GM21367 (cell line): ENCODE results near the gene KLHL18.
"Not testable (repeated sequence)": the region's sequence is repeated elsewhere in the genome, so short reads cannot be mapped to it uniquely, and the experiment has no call there.

ENCODE experiments used
- ATAC-seq: cut with Tn5 transposase; IDR thresholded peaks from one replicate; pipeline ENCODE4 v1.9.1; 2021; ENCODE audit not compliant: unreplicated experiment

The KLHL18 gene

GRCh38 chr3:47273564-47273963 is 9.2 kb upstream of the KLHL18 start:
- ATAC-seq, result no peak

DNA sequence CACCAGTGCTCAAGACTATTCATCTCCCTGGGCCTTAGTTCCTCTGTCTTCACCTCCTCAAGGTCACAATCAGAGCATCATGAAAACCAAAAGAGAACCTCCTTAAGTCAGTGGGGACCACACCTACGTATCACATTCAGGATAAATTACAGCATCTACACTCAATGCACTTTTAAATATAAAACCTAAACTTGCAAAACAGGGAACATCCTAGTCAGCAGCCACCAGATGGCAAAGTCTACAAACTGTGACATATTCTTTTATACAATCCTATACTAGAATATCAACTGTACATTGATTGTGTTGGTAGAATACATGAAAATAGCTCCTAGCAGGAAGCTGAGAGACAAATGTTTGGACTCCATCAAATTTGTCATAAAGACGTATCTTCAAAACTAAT is 8.1 kb upstream of the KLHL18 start:
- ATAC-seq, result no peak

GRCh38 chr3:47276558-47276957 is 6.2 kb upstream of the KLHL18 start:
- no peak for ATAC-seq

GRCh38 chr3:47280519-47280918 is 2.2 kb upstream of the KLHL18 start:
- no peak for ATAC-seq

DNA sequence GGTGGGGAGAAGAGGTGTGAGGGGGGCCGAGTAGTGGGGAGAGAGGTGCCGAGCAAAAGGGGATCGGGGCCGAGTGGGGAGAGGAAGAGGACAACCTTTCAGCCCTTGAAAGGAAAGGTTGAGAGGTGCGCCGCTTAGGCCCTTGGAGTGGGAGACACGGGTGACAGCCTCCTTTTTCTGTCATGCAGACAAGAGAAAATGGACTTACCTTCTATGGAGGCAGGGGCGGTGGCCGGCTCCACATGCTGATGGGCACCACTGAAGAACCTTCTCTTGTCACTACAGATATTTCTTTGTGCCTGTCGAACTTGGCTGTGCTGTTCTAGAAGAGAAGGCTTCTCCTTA is 421 bp downstream of the KLHL18 start:
- no peak for ATAC-seq

DNA sequence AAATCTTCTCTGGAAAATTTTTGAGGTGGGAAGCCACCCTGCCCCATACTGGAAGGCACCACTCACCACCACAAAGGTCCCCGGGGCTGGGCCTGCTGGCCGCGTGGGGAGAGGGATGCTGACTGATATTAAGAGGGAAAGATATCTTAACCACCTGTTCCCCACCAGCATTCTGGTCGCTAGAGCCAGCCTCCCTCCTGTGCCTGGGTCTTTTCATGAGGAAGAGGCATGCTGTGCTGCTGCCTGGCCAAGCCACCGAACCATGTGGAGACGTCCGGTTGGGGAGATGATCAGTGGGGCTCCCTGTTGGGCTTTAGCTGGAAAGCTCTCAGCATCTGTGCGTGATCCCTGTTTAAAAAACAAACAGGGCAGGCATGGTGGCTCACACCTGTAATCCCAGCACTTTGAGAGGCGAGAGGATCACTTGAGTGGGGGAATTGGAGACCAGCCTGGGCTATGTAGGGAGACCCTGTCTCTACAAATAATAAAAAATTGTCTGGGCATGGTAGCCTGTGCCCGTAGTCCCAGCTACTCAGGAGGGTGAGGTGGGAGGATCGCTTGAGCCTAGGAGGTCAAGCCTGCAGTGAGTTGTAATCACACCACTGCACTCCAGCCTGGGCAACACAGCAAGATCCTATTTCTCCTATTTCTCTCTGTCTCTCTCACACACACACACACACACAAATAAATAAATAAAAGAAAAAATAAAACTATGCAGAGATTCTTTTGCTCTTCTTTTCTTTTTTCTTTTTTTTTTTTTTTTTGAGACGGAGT is 1.0 kb downstream of the KLHL18 start:
- ATAC-seq, result no peak

DNA sequence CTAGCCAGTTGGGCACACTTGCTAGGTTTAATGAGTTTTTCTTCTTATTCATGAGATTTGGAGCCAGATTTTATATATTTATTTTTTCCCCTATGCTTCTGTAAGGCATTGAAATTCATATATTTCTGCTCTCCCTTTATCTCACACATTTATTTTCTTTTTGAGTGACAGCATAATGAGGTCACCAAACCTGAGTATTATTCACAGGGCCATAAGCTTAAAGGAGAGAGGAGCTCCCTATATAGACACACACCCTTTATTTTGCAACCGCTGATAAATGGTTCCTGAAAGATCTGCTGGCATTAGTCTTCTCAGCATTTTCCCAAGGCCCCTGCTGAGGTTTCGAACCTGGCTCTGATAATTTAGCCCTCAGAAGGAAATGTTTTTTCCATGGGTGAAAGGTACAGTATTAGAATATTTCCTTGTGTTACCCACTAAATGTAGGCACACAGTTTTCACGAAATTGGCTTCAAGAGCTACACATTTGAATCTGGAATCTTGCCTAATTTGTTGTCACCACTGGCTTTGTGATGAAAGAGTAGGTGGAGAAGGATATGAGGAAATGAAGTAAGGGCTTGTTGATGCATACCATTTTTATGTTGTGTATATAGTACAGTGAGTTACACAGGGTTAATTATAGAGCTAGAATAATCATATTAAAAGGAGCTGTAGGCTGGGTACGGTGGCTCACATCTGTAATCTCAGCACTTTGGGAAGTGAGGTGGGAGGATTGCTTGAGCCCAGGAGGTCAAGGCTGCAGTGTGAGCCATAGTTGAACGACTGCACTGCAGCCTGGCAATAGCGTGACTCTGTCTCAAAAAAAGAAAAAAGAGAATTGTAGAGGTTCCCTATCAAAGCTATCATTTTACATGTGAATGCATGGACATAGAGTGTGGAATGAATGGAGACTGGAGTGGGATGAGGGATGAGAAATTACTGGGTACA is 6.5 kb downstream of the KLHL18 start:
- ATAC-seq, result no peak

- no peak for ATAC-seq
Measured at GRCh38 chr3:47291158-47291753, 8.5 kb downstream of the KLHL18 start.

GRCh38 chr3:47291754-47292420 is 9.1 kb downstream of the KLHL18 start:
- ATAC-seq, result not testable (repeated sequence)

- no peak for ATAC-seq
Measured at GRCh38 chr3:47293822-47294221, 11.1 kb downstream of the KLHL18 start.

GRCh38 chr3:47294392-47294791 is 11.6 kb downstream of the KLHL18 start:
- ATAC-seq, result no peak

DNA sequence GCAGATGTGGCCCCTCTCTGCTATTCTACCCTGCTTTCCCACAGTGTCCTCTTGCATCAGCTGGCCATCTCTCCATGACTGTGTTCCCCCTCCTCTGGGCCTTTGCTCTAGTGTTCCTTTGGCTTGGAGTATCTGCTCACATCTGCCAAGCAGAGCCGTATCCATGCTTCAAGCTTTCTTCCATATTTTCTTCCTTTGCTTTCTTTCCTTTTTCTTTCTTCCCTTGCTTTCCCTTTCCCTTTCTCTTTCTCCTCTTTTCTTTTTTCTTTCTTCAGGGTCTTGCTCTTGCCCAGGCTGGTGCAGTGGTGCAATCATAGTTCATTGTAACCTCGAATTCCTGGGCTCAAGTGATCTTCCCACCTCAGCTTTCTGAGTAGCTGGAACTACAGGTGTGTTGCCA is 12.6 kb downstream of the KLHL18 start:
- no peak for ATAC-seq

- no peak for ATAC-seq
Measured at GRCh38 chr3:47295976-47296375, 13.2 kb downstream of the KLHL18 start.

- no peak for ATAC-seq
Measured at GRCh38 chr3:47296562-47297302, 14.0 kb downstream of the KLHL18 start.

- ATAC-seq, result no peak
Measured at GRCh38 chr3:47298439-47298838, 15.7 kb downstream of the KLHL18 start.

DNA sequence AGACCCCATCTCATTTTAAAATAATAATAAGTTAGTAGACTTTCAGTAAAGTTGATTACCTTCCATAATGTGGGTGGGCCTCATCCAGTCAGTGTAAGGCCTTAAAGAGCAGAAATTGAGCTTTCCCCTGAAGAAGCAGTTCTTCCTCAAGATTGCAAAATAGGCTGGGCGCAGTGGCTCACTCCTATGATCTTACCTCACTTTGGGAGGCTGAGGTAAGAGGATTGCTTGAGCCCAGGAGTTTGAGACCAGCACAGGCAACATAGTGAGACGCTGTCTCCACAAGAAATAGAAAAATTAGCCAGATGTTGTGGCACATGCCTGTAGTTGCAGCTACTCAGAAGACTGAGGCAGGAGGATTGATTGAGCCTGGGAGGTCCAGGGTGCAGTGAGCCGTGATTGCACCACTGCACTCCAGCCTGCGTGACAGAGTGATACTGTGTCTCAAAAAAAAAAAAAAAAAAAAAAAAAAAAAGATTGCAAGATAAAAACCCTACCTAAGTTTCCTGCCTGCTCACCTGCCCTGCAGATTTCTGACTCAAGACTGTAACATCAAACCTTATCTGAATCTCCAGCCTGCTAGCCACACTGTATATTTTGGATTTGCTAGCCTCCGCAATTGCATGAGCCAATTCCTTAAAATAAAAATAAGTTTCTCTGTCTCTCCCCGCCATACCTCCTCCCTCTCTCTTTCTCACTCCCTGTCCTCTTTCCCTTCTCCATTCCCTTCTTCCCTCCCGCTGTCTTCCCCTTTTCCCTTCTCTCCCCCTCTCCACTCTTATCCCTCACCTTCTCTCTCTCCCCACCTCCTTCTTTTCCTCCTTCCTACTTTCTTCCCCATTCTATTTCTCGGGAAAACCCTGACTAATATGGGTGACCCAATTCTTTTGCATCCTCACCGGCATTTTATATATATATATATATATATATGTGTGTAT is 16.9 kb downstream of the KLHL18 start:
- ATAC-seq, result no peak

DNA sequence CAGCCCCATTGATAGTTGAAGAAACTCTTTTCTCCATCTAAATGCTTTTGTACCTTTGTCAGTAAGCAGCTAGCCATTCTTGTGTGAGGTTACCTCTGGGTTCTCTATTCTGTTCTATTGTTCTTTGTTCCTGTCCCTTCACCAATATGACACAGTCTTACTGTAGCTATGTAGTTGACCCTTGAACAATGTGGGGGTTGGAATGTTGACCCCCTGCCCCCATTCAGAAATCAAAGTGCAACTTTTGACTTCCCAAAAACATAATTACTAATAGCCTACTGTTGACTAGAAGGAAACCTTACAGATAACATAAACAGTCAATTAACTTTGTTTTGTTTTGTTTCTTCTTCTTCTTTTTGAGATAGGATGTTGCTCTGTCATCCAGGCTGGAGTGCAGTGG is 18.7 kb downstream of the KLHL18 start:
- no peak for ATAC-seq

GRCh38 chr3:47306022-47306421 is 23.3 kb downstream of the KLHL18 start:
- ATAC-seq, result no peak

DNA sequence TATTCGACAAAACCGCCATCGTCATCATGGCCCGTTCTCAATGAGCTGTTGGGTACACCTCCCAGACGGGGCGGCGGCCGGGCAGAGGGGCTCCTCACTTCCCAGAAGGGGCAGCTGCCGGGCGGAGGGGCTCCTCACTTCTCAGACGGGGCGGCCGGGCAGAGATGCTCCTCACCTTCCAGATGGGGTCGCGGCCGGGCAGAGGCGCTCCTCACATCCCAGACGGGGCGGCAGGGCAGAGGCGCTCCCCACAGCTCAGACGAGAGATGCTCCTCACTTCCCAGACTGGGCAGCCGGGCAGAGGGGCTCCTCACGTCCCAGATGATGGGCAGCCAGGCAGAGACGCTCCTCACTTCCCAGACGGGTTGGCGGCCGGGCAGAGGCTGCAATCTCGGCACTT is 26.5 kb downstream of the KLHL18 start:
- ATAC-seq, result not testable (repeated sequence)
